Liver (tissue), 9 donors: ENCODE measurements around the gene OR1A1. TPM values are rescaled to one million over a fixed set of nuclear protein-coding genes. Genes with fewer than 3 reads are reported as not detected.

Experiments
- DNase-seq: peaks from one replicate; pipeline ENCODE4 v3.0.0-alpha.2; 2017; ENCODE audit warnings: low spot score
- H3K27ac ChIP-seq, 2 donors: one replicate each; pipeline ENCODE4 v1.7.0; 2013; ENCODE audit warnings: inconsistent platforms in 2 of 2, low read length in 2 of 2, control low read depth in 1 of 2, low read depth in 1 of 2, mild to moderate bottlenecking in 1 of 2
- H3K27me3 ChIP-seq, 4 donors: one replicate each; pipeline versions ENCODE4 v1.6.1 to v1.7.0; 2013; ENCODE audit warnings: low read length in 3 of 4, inconsistent platforms in 1 of 4, mild to moderate bottlenecking in 1 of 4, moderate library complexity in 1 of 4; ENCODE audit not compliant: control insufficient read depth in 4 of 4, insufficient read depth in 4 of 4
- H3K36me3 ChIP-seq, 4 donors: one replicate each; pipeline versions ENCODE4 v1.6.1 to v1.7.0; 2013; ENCODE audit warnings: low read length in 3 of 4, mild to moderate bottlenecking in 3 of 4, low read depth in 1 of 4, moderate library complexity in 1 of 4; ENCODE audit not compliant: control insufficient read depth in 4 of 4, insufficient read depth in 3 of 4
- H3K4me1 ChIP-seq, 4 donors: one replicate each; pipeline versions ENCODE4 v1.6.1 to v1.7.0; 2013; ENCODE audit warnings: low read length in 3 of 4, mild to moderate bottlenecking in 3 of 4, moderate library complexity in 1 of 4; ENCODE audit not compliant: control insufficient read depth in 4 of 4, insufficient read depth in 4 of 4
- H3K4me3 ChIP-seq, 3 donors: one replicate each; pipeline versions ENCODE4 v1.6.1 to v1.7.0; 2013; ENCODE audit warnings: low read length in 3 of 3, control low read depth in 1 of 3, low read depth in 1 of 3, mild to moderate bottlenecking in 1 of 3
- H3K9ac ChIP-seq, 2 donors: one replicate each; pipeline ENCODE4 v1.7.0; 2013; ENCODE audit warnings: low read length in 2 of 2, mild to moderate bottlenecking in 2 of 2, moderate library complexity in 2 of 2, control low read depth in 1 of 2, low read depth in 1 of 2
- H3K9me3 ChIP-seq, 4 donors: one replicate each; pipeline versions ENCODE4 v1.6.1 to v1.7.0; 2013; ENCODE audit warnings: low read length in 3 of 4; ENCODE audit not compliant: control insufficient read depth in 4 of 4
- ATF3 ChIP-seq: IDR thresholded peaks from 2 replicates; pipeline ENCODE4 v1.6.1; 2016; ENCODE audit warnings: antibody characterized with exemption
- CTCF ChIP-seq: fragments of 150-350 bp; IDR thresholded peaks from 2 replicates; pipeline ENCODE4 v1.5.1; 2017; ENCODE audit warnings: improper control_type of control experiment, low read depth, low read length; ENCODE audit not compliant: missing input control
- EGR1 ChIP-seq, 2 donors: IDR thresholded peaks; 2 replicates each; pipeline ENCODE4 v1.6.1; 2016 to 2018; ENCODE audit warnings: antibody characterized with exemption in 2 of 2, low read depth in 2 of 2
- FOXA1 ChIP-seq: IDR thresholded peaks from 2 replicates; pipeline ENCODE4 v1.6.1; 2016; ENCODE audit warnings: antibody characterized with exemption
- FOXA2 ChIP-seq: IDR thresholded peaks from 2 replicates; pipeline ENCODE4 v1.6.1; 2016; ENCODE audit warnings: antibody characterized with exemption
- GABPA ChIP-seq, 2 donors: IDR thresholded peaks in 1 of 2; conservative IDR thresholded peaks in 1 of 2; 2 replicates each; pipeline ENCODE4 v1.6.1; 2016; ENCODE audit warnings: antibody characterized with exemption in 2 of 2, mild to moderate bottlenecking in 1 of 2, moderate library complexity in 1 of 2
- HNF4A ChIP-seq, 2 donors: conservative IDR thresholded peaks; 2 replicates each; pipeline ENCODE4 v1.6.1; 2016; ENCODE audit warnings: antibody characterized with exemption in 2 of 2, mild to moderate bottlenecking in 2 of 2
- HNF4G ChIP-seq: IDR thresholded peaks from 2 replicates; pipeline ENCODE4 v1.6.1; 2016; ENCODE audit warnings: antibody characterized with exemption
- JUND ChIP-seq, 2 donors: IDR thresholded peaks; 2 replicates each; pipeline ENCODE4 v1.6.1; 2016; ENCODE audit warnings: antibody characterized with exemption in 2 of 2
- NR2F2 ChIP-seq: IDR thresholded peaks from 2 replicates; pipeline ENCODE4 v1.6.1; 2016; ENCODE audit warnings: antibody characterized with exemption
- RAD21 ChIP-seq, 2 donors: IDR thresholded peaks; 2 replicates each; pipeline ENCODE4 v1.6.1; 2016; ENCODE audit warnings: antibody characterized with exemption in 2 of 2, mild to moderate bottlenecking in 2 of 2
- RXRA ChIP-seq, 2 donors: IDR thresholded peaks; 2 replicates each; pipeline ENCODE4 v1.6.1; 2017 to 2018; ENCODE audit warnings: antibody characterized with exemption in 2 of 2, mild to moderate bottlenecking in 1 of 2
- SP1 ChIP-seq: IDR thresholded peaks from 2 replicates; pipeline ENCODE4 v1.6.1; 2018; ENCODE audit warnings: antibody characterized with exemption, mild to moderate bottlenecking
- TAF1 ChIP-seq: conservative IDR thresholded peaks from 2 replicates; pipeline ENCODE4 v1.6.1; 2016; ENCODE audit warnings: antibody characterized with exemption, mild to moderate bottlenecking
- YY1 ChIP-seq: IDR thresholded peaks from 2 replicates; pipeline ENCODE4 v1.6.1; 2016; ENCODE audit warnings: antibody characterized with exemption, mild to moderate bottlenecking
- ZBTB33 ChIP-seq: IDR thresholded peaks from 2 replicates; pipeline ENCODE4 v1.6.1; 2016; ENCODE audit warnings: antibody characterized with exemption
- WGBS: extraction: QIAGEN DNeasy Blood & Tissue Kit; methylation state at CpG from one replicate; pipeline ENCODE4 v1.1.7; 2013; 5-methylcytosine and 5-hydroxymethylcytosine counted together
- polyA plus RNA-seq, 2 donors: library from polyadenylated mRNA; stranded (reverse) in 1 of 2; unstranded in 1 of 2; fragments of 200-250 nt in 1 of 2; fragments of >200 nt in 1 of 2; fragmentation: Nextera tagmentation in 1 of 2; extraction: Ambion mirVana in 1 of 2; gene quantifications; one replicate each; pipeline versions ENCODE4 v1.2.1 to v1.2.3, GENCODE V29; 2013 to 2015
- total RNA-seq, 2 donors: library from RNA; depleted of rRNA; stranded (reverse); fragments of >200 nt; gene quantifications; one replicate each; pipeline ENCODE4 v1.2.3, GENCODE V29; 2014
- TF ChIP-seq, protein P1 (sequence below): IDR thresholded peaks from 2 replicates; pipeline ENCODE4 v1.6.1; 2016; ENCODE audit warnings: antibody characterized with exemption, mild to moderate bottlenecking
- TF ChIP-seq, protein P2 (sequence below): IDR thresholded peaks from 2 replicates; pipeline ENCODE4 v1.6.1; 2016; ENCODE audit warnings: antibody characterized with exemption
- donor health status: healthy.
- donor health status: healthy.
- donor health status: healthy.
- donor health status: healthy.
- donor health status: healthy.

Gene OR1A1
- total RNA-seq, result not detected
- polyA plus RNA-seq, result not detected

GRCh38 chr17:3207367-3207766 lies at the start of gene OR1A1:
Gene OR1A1 (plus strand): TSS chr17:3207667. CDS start chr17:3215621, 7,954 bp downstream.
- 60% methylated on average over 7 of the region's 7 CpGs for WGBS
- no peak within 1 kb of the TSS for H3K4me3 ChIP-seq
- TF ChIP-seq GABPA (IDR thresholded peaks at IDR 0.05 in 1 of 2, conservative IDR thresholded peaks at IDR 0.05 in 1 of 2) (no peak), ATF3 (no peak), FOXA1 (no peak), RXRA (IDR thresholded peaks at IDR 0.05) (no peak)

DNA sequence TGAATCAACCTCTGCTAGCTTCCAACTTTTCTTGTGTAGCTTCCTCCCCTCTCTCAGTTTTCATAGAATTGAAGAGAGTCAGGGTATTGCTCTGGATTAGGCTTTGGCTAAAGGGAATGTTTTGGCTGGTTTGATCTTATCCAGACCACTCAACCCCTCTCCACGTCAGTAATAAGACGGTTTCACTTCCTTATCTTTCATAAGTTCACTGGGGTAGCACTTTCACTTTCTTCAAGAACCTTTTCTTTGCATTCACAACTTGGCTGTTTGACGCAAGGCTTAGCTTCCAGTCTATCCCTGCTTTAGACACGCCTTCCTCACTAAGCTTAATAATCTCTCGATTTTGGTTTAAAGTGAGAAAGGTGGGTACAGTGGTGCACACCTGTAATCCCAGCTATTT lies 39.9 kb upstream of the OR1A1 start:
- Histone ChIP-seq H3K27ac (no peak overlapping the region), H3K4me1 (no peaks in the 10 kb centered on the region), H3K36me3 (no peaks in the 10 kb centered on the region), H3K9ac (no peak overlapping the region), H3K27me3 (peaks cover 0 to 3% (median 0%) of the 10 kb centered on the region in 4 donors), H3K4me3 (no peak overlapping the region), H3K9me3 (peaks cover 0 to 6% (median 4%) of the 10 kb centered on the region in 4 donors)
- TF ChIP-seq HNF4G (no peak), CTCF (no peak), HNF4A (conservative IDR thresholded peaks at IDR 0.05) (no peak), FOXA2 (no peak), YY1 (no peak), RAD21 (IDR thresholded peaks at IDR 0.05) (no peak), NR2F2 (no peak), FOXA1 (no peak), ATF3 (no peak), SP1 (no peak), ZBTB33 (no peak), RXRA (IDR thresholded peaks at IDR 0.05) (no peak), TAF1 (no peak), EGR1 (IDR thresholded peaks at IDR 0.05; ENCODE audit: low read depth in 2 of 2) (no peak), GABPA (IDR thresholded peaks at IDR 0.05 in 1 of 2, conservative IDR thresholded peaks at IDR 0.05 in 1 of 2) (no peak), JUND (IDR thresholded peaks at IDR 0.05) (no peak)
- TF ChIP-seq, protein P1, sequence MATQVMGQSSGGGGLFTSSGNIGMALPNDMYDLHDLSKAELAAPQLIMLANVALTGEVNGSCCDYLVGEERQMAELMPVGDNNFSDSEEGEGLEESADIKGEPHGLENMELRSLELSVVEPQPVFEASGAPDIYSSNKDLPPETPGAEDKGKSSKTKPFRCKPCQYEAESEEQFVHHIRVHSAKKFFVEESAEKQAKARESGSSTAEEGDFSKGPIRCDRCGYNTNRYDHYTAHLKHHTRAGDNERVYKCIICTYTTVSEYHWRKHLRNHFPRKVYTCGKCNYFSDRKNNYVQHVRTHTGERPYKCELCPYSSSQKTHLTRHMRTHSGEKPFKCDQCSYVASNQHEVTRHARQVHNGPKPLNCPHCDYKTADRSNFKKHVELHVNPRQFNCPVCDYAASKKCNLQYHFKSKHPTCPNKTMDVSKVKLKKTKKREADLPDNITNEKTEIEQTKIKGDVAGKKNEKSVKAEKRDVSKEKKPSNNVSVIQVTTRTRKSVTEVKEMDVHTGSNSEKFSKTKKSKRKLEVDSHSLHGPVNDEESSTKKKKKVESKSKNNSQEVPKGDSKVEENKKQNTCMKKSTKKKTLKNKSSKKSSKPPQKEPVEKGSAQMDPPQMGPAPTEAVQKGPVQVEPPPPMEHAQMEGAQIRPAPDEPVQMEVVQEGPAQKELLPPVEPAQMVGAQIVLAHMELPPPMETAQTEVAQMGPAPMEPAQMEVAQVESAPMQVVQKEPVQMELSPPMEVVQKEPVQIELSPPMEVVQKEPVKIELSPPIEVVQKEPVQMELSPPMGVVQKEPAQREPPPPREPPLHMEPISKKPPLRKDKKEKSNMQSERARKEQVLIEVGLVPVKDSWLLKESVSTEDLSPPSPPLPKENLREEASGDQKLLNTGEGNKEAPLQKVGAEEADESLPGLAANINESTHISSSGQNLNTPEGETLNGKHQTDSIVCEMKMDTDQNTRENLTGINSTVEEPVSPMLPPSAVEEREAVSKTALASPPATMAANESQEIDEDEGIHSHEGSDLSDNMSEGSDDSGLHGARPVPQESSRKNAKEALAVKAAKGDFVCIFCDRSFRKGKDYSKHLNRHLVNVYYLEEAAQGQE, result no peak
- TF ChIP-seq, protein P2, sequence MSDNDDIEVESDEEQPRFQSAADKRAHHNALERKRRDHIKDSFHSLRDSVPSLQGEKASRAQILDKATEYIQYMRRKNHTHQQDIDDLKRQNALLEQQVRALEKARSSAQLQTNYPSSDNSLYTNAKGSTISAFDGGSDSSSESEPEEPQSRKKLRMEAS, result no peak
- WGBS, result 59% methylated on average over 5 of the region's 5 CpGs
- no peak for DNase-seq

More at GRCh38 chr17:3207367-3207766, at the start of gene OR1A1:
- H3K9me3 ChIP-seq, result peaks cover 0 to 5% (median 0%) of the 10 kb centered on the region in 4 donors
- DNase-seq, result no peak
- H3K9ac ChIP-seq, result no peak within 1 kb of the TSS
- no peaks in the 10 kb centered on the region for H3K36me3 ChIP-seq
- no peaks in the 10 kb centered on the region for H3K4me1 ChIP-seq
- H3K27ac ChIP-seq, result no peak within 1 kb of the TSS
- peaks cover 0 to 3% (median 0%) of the 10 kb centered on the region in 4 donors for H3K27me3 ChIP-seq
